Astrocyte of the spinal cord (primary cell): ENCODE results near the gene NMT2.

Source experiments
- DNase-seq: peaks from one replicate; pipeline ENCODE4 v3.0.0; 2011; ENCODE audit warnings: low read depth, low spot score
- H3K4me3 ChIP-seq: 2 replicates; pipeline ENCODE4 v1.5.1; 2011; ENCODE audit warnings: low read depth, mild to moderate bottlenecking, low read length, moderate library complexity
- in situ Hi-C: cut with HindIII; loops from 2 replicates; pipeline ENCODE4 v1.10.0; 2017; ENCODE audit warnings: low sequenced_read_pairs
- TF ChIP-seq, protein P1 (sequence below): IDR thresholded peaks from 2 replicates; pipeline ENCODE4 v1.5.1; 2012; ENCODE audit warnings: low read depth, mild to moderate bottlenecking, low read length, inconsistent platforms

Gene NMT2

GRCh38 chr10:15136129-15137035 is 32.1 kb downstream of the NMT2 start:
- in situ Hi-C loops = no loop called here
- no peak for DNase-seq
- TF ChIP-seq, protein P1, sequence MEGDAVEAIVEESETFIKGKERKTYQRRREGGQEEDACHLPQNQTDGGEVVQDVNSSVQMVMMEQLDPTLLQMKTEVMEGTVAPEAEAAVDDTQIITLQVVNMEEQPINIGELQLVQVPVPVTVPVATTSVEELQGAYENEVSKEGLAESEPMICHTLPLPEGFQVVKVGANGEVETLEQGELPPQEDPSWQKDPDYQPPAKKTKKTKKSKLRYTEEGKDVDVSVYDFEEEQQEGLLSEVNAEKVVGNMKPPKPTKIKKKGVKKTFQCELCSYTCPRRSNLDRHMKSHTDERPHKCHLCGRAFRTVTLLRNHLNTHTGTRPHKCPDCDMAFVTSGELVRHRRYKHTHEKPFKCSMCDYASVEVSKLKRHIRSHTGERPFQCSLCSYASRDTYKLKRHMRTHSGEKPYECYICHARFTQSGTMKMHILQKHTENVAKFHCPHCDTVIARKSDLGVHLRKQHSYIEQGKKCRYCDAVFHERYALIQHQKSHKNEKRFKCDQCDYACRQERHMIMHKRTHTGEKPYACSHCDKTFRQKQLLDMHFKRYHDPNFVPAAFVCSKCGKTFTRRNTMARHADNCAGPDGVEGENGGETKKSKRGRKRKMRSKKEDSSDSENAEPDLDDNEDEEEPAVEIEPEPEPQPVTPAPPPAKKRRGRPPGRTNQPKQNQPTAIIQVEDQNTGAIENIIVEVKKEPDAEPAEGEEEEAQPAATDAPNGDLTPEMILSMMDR = no peak
- no peak overlapping the region for H3K4me3 ChIP-seq

DNA sequence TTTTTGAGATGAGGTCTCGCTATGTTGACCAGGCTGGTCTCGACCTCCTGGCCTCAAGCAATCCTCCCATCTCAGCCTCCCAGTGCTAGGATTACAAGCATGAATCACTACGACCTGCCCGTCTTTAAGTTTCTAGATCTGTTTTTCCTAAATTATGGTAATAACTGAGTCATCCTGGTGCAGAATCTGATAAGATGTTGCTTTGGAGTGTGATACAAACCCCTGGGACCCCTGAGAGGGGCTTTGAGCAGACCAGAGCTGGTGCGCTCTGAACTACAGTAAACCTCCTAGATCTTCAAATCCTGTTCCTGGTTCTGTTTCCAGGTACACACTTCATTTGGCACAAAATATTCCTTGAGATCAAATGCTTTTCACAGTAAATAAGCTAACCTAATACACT is 37.2 kb downstream of the NMT2 start:
- TF ChIP-seq, protein P1 = no peak
- no peak for DNase-seq
- no peak overlapping the region for H3K4me3 ChIP-seq
- in situ Hi-C loops = no loop called here

DNA sequence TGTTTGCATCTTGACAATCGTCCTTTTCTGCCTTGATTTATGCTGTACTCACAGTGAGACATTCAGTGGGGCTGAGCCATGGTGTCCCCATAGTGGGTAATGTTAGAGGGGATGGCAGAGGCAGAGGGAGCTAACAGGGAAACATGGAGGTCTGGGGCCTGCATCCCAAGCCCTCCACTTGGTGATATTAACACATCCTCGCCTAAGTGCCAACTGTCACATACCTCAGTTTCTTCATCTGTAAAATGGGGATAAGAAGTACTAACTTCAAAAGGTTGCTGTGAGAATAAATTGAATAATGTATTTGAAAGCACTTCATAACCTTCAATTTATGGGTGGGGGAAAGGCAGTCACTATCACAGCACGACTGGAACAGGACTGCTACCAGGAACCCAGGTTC is 43.6 kb downstream of the NMT2 start:
- no peak for DNase-seq
- TF ChIP-seq, protein P1 = no peak
- in situ Hi-C loops = no loop called here
- no peak overlapping the region for H3K4me3 ChIP-seq

DNA sequence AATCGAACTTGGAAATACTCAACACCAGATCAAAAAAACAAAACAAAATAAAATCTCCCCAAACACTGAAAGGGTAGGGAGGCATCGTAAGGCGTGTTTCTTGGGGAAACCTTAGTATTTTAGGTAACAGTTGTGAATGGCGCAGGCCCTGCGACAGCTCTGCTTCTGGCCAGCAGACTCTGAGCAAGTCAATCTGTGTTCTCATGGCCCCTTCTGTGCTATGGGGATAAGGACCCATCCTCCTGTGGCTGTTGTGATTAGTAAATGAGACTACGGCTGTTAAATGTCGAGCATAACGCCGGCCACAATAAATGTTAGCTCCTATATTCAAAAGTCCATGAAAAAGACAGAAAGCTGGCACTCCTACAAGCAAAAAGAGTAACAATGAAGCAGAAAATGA is 44.3 kb downstream of the NMT2 start:
- no peak overlapping the region for H3K4me3 ChIP-seq
- DNase-seq = no peak
- in situ Hi-C loops = no loop called here
- TF ChIP-seq, protein P1 = no peak

DNA sequence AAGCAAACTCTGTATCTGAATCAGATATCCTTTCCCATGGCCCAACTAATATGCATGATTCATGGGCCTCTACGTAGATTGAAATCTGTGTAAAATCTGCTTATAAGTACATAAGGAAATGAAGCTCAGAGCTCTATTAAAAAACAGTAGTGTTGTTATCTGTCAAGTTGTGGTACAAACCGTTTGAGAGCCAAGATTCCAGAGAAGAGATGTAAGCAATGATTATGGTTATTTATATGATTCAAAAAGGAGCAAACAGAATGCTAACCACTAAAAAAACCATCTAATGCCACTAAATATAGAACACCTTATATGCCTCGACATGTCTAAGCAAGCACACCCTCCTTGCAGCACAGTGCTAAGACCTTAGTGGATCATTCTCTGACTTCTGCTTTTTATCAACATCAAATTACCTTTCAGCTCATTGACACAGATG is 44.7 kb downstream of the NMT2 start:
- peak; percentile 54 for DNase-seq
- H3K4me3 ChIP-seq = no peak overlapping the region
- TF ChIP-seq, protein P1 = no peak
- in situ Hi-C loops = no loop called here

- H3K4me3 ChIP-seq = no peak overlapping the region
- TF ChIP-seq, protein P1 = no peak
- in situ Hi-C loops = no loop called here
- DNase-seq = no peak
Observed at GRCh38 chr10:15122477-15123030, 45.9 kb downstream of the NMT2 start.
